Measurements from ENCODE around the gene SCFD2.
"Not testable (repeated sequence)": the region's sequence is repeated elsewhere in the genome, so short reads cannot be mapped to it uniquely, and the experiment has no call there.

The SCFD2 gene

GRCh38 chr4:53185869-53186585 is 179.8 kb downstream of the SCFD2 start:
- no peak for DNase-seq

- DNase-seq, result no peak
Observed at GRCh38 chr4:53183754-53184153, 182.1 kb downstream of the SCFD2 start.

GRCh38 chr4:53177751-53178150 is 188.1 kb downstream of the SCFD2 start:
- DNase-seq, result not testable (repeated sequence)

GRCh38 chr4:53175640-53176039 is 190.2 kb downstream of the SCFD2 start:
- DNase-seq, result no peak

- no peak for DNase-seq
Observed at GRCh38 chr4:53174823-53175222, 191.0 kb downstream of the SCFD2 start.

GRCh38 chr4:53173576-53173975 is 192.3 kb downstream of the SCFD2 start:
- DNase-seq, result no peak

GRCh38 chr4:53171797-53172196 is 194.1 kb downstream of the SCFD2 start:
- DNase-seq, result no peak

- no peak for DNase-seq
Observed at GRCh38 chr4:53169695-53170617, 195.9 kb downstream of the SCFD2 start.

- DNase-seq, result no peak
Observed at GRCh38 chr4:53168228-53168627, 197.6 kb downstream of the SCFD2 start.

GRCh38 chr4:53162969-53163368 is 202.9 kb downstream of the SCFD2 start:
- DNase-seq, result no peak

- DNase-seq, result no peak
Observed at GRCh38 chr4:53161787-53162433, 204.0 kb downstream of the SCFD2 start.

- no peak for DNase-seq
Observed at GRCh38 chr4:53161051-53161786, 204.6 kb downstream of the SCFD2 start.

- DNase-seq, result no peak
Observed at GRCh38 chr4:53156896-53157295, 209.0 kb downstream of the SCFD2 start.

- no peak for DNase-seq
Observed at GRCh38 chr4:53152467-53152866, 213.4 kb downstream of the SCFD2 start.

- no peak for DNase-seq
Observed at GRCh38 chr4:53151489-53151788, 214.4 kb downstream of the SCFD2 start.

- no peak for DNase-seq
Observed at GRCh38 chr4:53150631-53151488, 215.0 kb downstream of the SCFD2 start.

- no peak for DNase-seq
Observed at GRCh38 chr4:53147711-53148110, 218.2 kb downstream of the SCFD2 start.

- no peak for DNase-seq
Observed at GRCh38 chr4:53147197-53147596, 218.7 kb downstream of the SCFD2 start.

- DNase-seq, result no peak
Observed at GRCh38 chr4:53141308-53141707, 224.6 kb downstream of the SCFD2 start.

GRCh38 chr4:53139256-53139655 is 226.6 kb downstream of the SCFD2 start:
- not testable (repeated sequence) for DNase-seq

- no peak for DNase-seq
Observed at GRCh38 chr4:53137468-53137867, 228.4 kb downstream of the SCFD2 start.

GRCh38 chr4:53136954-53137353 is 228.9 kb downstream of the SCFD2 start:
- DNase-seq, result no peak

All from GOT3 (cell line).